ENCODE results near the gene FGF8. TPM values are rescaled to one million over a fixed set of nuclear protein-coding genes. Genes with fewer than 3 reads are reported as not detected.

Gene FGF8
- total RNA-seq, result under 1 TPM; 0.43 to 0.49 TPM

- Mint-ChIP-seq H3K27ac (no peak within 1 kb of the TSS), H3K4me1 (ENCODE audit: low read depth) (peaks cover 33% of the 10 kb centered on the region), H3K27me3 (ENCODE audit: low read depth) (peaks cover 68% of the 10 kb centered on the region), H3K36me3 (ENCODE audit: insufficient read depth in 2 of 2) (peaks cover 4 to 6% of the 10 kb centered on the region in 2 donors), H3K4me3 (peak within 1 kb of the TSS; percentile 72 to 79), H3K9me3 (no peaks in the 10 kb centered on the region)
- ATAC-seq (replicated peaks in 1 of 2) (no peak), DNase-seq (no peak)
Observed at GRCh38 chr10:101775273-101776160, at the start of gene FGF8. TSS of gene FGF8 (minus strand) at chr10:101776114. CDS start at chr10:101775900, 214 bp downstream.

- ATAC-seq (replicated peaks in 1 of 2), result no peak
- Mint-ChIP-seq H3K36me3 (ENCODE audit: insufficient read depth in 2 of 2) (no peaks in the 10 kb centered on the region), H3K4me3 (no peak overlapping the region)
Observed at GRCh38 chr10:101824736-101825135, 48.8 kb upstream of the FGF8 start.

GRCh38 chr10:101818872-101819633, 43.1 kb upstream of the FGF8 start:
- ATAC-seq (replicated peaks in 1 of 2) (peak; percentile 49 to 52), DNase-seq (no peak)
- H3K27me3 Mint-ChIP-seq (ENCODE audit: low read depth), result no peaks in the 10 kb centered on the region
- peak overlapping the region; percentile 93 to 96 for H3K4me3 Mint-ChIP-seq
- H3K4me1 Mint-ChIP-seq (ENCODE audit: low read depth), result peaks cover 51% of the 10 kb centered on the region
- H3K27ac Mint-ChIP-seq, result peak overlapping the region; percentile 90
- H3K9me3 Mint-ChIP-seq, result no peaks in the 10 kb centered on the region
- peaks cover 14 to 15% of the 10 kb centered on the region in 2 donors for H3K36me3 Mint-ChIP-seq (ENCODE audit: insufficient read depth in 2 of 2)

More at GRCh38 chr10:101824736-101825135, 48.8 kb upstream of the FGF8 start:
- peaks cover 13% of the 10 kb centered on the region for H3K4me1 Mint-ChIP-seq (ENCODE audit: low read depth)
- H3K9me3 Mint-ChIP-seq, result no peaks in the 10 kb centered on the region
- no peaks in the 10 kb centered on the region for H3K27me3 Mint-ChIP-seq (ENCODE audit: low read depth)
- no peak overlapping the region for H3K27ac Mint-ChIP-seq
- DNase-seq, result no peak

- DNase-seq (peak; percentile 97 to 99), ATAC-seq (replicated peaks in 1 of 2) (peak; percentile 92 to 93)
- Mint-ChIP-seq H3K4me3 (peak within 1 kb of the TSS; percentile 93 to 96), H3K9me3 (no peaks in the 10 kb centered on the region), H3K4me1 (ENCODE audit: low read depth) (peaks cover 59% of the 10 kb centered on the region), H3K27ac (peak within 1 kb of the TSS; percentile 94), H3K36me3 (ENCODE audit: insufficient read depth in 2 of 2) (peaks cover 14 to 18% of the 10 kb centered on the region in 2 donors), H3K27me3 (ENCODE audit: low read depth) (no peaks in the 10 kb centered on the region)
Observed at GRCh38 chr10:101818119-101818871, 42.4 kb upstream of the FGF8 start, which contains the start of gene OGA. TSS of gene OGA (minus strand) at chr10:101818444. CDS start at chr10:101818022, 422 bp downstream.

GRCh38 chr10:101817337-101818118, 41.6 kb upstream of the FGF8 start:
- peak; percentile 43 to 51 for DNase-seq
- Mint-ChIP-seq H3K27me3 (ENCODE audit: low read depth) (no peaks in the 10 kb centered on the region), H3K36me3 (ENCODE audit: insufficient read depth in 2 of 2) (peaks cover 14 to 23% of the 10 kb centered on the region in 2 donors), H3K4me3 (peak overlapping the region; percentile 93 to 96), H3K27ac (peak overlapping the region; percentile 94), H3K4me1 (ENCODE audit: low read depth) (peaks cover 67% of the 10 kb centered on the region), H3K9me3 (no peaks in the 10 kb centered on the region)
- peak; percentile 19 to 33 for ATAC-seq (replicated peaks in 1 of 2)

GRCh38 chr10:101816913-101817336, 41.0 kb upstream of the FGF8 start:
- Mint-ChIP-seq H3K27ac (peak overlapping the region; percentile 94), H3K27me3 (ENCODE audit: low read depth) (no peaks in the 10 kb centered on the region), H3K9me3 (no peaks in the 10 kb centered on the region), H3K4me3 (peak overlapping the region; percentile 93 to 96), H3K4me1 (ENCODE audit: low read depth) (peaks cover 68% of the 10 kb centered on the region), H3K36me3 (ENCODE audit: insufficient read depth in 2 of 2) (peaks cover 14 to 23% of the 10 kb centered on the region in 2 donors)
- ATAC-seq (replicated peaks in 1 of 2), result no peak
- no peak for DNase-seq

GRCh38 chr10:101816376-101816775, 40.5 kb upstream of the FGF8 start:
- peaks cover 14 to 23% of the 10 kb centered on the region in 2 donors for H3K36me3 Mint-ChIP-seq (ENCODE audit: insufficient read depth in 2 of 2)
- DNase-seq (no peak), ATAC-seq (replicated peaks in 1 of 2) (no peak)
- peak overlapping the region; percentile 94 for H3K27ac Mint-ChIP-seq
- peak overlapping the region; percentile 93 to 96 for H3K4me3 Mint-ChIP-seq
- H3K9me3 Mint-ChIP-seq, result no peaks in the 10 kb centered on the region
- peaks cover 68% of the 10 kb centered on the region for H3K4me1 Mint-ChIP-seq (ENCODE audit: low read depth)
- H3K27me3 Mint-ChIP-seq (ENCODE audit: low read depth), result no peaks in the 10 kb centered on the region

- Mint-ChIP-seq H3K4me1 (ENCODE audit: low read depth) (peaks cover 62% of the 10 kb centered on the region), H3K9me3 (no peaks in the 10 kb centered on the region)
Observed at GRCh38 chr10:101814466-101815071, 38.7 kb upstream of the FGF8 start.

GRCh38 chr10:101812606-101813005, 36.7 kb upstream of the FGF8 start:
- DNase-seq (no peak), ATAC-seq (replicated peaks in 1 of 2) (no peak)
- Mint-ChIP-seq H3K9me3 (no peaks in the 10 kb centered on the region), H3K27me3 (ENCODE audit: low read depth) (no peaks in the 10 kb centered on the region), H3K36me3 (ENCODE audit: insufficient read depth in 2 of 2) (peaks cover 13 to 31% of the 10 kb centered on the region in 2 donors), H3K4me1 (ENCODE audit: low read depth) (peaks cover 55% of the 10 kb centered on the region), H3K4me3 (no peak overlapping the region), H3K27ac (no peak overlapping the region)

More at GRCh38 chr10:101814466-101815071, 38.7 kb upstream of the FGF8 start:
- ATAC-seq (replicated peaks in 1 of 2) (no peak), DNase-seq (no peak)
- H3K27ac Mint-ChIP-seq, result peak overlapping the region; percentile 98
- no peaks in the 10 kb centered on the region for H3K27me3 Mint-ChIP-seq (ENCODE audit: low read depth)
- peaks cover 14 to 30% of the 10 kb centered on the region in 2 donors for H3K36me3 Mint-ChIP-seq (ENCODE audit: insufficient read depth in 2 of 2)
- peak overlapping the region; percentile 93 to 96 for H3K4me3 Mint-ChIP-seq

- ATAC-seq (replicated peaks in 1 of 2) (no peak), DNase-seq (no peak)
- Mint-ChIP-seq H3K27ac (peak overlapping the region; percentile 76), H3K4me3 (no peak overlapping the region), H3K9me3 (no peaks in the 10 kb centered on the region), H3K27me3 (ENCODE audit: low read depth) (no peaks in the 10 kb centered on the region), H3K36me3 (ENCODE audit: insufficient read depth in 2 of 2) (peaks cover 5 to 40% of the 10 kb centered on the region in 2 donors), H3K4me1 (ENCODE audit: low read depth) (peaks cover 17% of the 10 kb centered on the region)
Observed at GRCh38 chr10:101807158-101807557, 31.2 kb upstream of the FGF8 start.

- H3K27ac Mint-ChIP-seq, result no peak overlapping the region
- peaks cover 23% of the 10 kb centered on the region for H3K4me1 Mint-ChIP-seq (ENCODE audit: low read depth)
- H3K9me3 Mint-ChIP-seq, result no peaks in the 10 kb centered on the region
- no peaks in the 10 kb centered on the region for H3K27me3 Mint-ChIP-seq (ENCODE audit: low read depth)
- H3K4me3 Mint-ChIP-seq, result no peak overlapping the region
- DNase-seq, result no peak
- no peak for ATAC-seq (replicated peaks in 1 of 2)
- H3K36me3 Mint-ChIP-seq (ENCODE audit: insufficient read depth in 2 of 2), result peaks cover 18 to 56% of the 10 kb centered on the region in 2 donors
Observed at GRCh38 chr10:101803511-101803910, 27.6 kb upstream of the FGF8 start.

Data from activated T-cell treated with anti-CD3 and anti-CD28 coated beads, Interleukin-2, amount 50 U/mL, for 72 hours (primary cell).